Measurements from ENCODE around the gene POTEB.
"Not testable (repeated sequence)": the region's sequence is repeated elsewhere in the genome, so short reads cannot be mapped to it uniquely, and the experiment has no call there.

DNA sequence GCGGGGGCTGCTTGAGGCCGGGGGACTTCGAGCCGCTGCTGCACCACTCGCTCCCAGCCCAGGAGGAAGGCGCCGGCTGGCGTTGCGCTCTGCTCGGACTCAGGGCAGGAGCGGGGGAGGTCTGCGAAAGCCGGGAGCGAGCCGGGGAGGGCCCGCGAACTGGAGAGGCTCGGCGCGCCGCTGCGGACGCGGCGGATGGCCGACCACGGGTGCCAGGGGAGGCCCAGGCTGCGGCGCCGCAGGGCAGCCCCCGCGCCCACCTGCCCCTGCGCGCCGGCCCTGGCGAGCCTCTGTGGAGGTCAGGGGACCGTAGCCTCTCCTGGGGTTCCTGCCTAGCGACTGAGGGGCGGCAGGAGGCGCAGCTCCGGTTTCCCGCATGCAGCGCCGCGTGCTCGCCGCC, 12.0 kb upstream of the POTEB start:
- not testable (repeated sequence) for TF ChIP-seq POLR2A (IDR thresholded peaks at IDR 0.05; ENCODE audit: low read length); GATA1 (IDR thresholded peaks at IDR 0.05; ENCODE audit: low read depth, low read length)

All from erythroblast (primary cell).